ENCODE data around the gene PANK2. TPM values are rescaled to one million over a fixed set of nuclear protein-coding genes. Genes with fewer than 3 reads are reported as not detected.

Gene PANK2
- polyA plus RNA-seq, 1 of the 3 experiments (the other 2 are of a cell fraction), result 17.7 TPM

DNA sequence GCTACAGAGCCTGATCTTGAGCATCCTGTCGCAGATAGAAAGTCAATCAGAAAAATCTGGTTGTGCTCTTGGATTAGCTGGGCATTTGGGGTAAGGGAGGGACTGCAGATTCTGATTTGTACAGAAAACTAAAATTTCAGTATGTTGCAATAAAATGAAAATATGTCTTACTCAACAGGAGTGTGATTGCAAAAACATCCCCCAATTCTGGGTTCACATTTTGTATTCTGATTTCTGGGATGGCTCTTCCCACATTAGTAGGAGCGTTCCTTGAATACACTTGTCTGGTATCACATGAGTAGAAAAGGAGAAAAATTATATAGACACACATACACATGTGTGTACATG is 40.5 kb downstream of the PANK2 start:
- no peak overlapping the region; a peak in 1 of 4 replicates for H3K27ac ChIP-seq (ENCODE audit: low read depth in 2 of 2, low read length in 1 of 2)
- ChIA-PET CTCF (interaction anchor here (1.4 kb wide), 1 partner anchor 142 kb away, joined by 4 read pairs; no protein-coding TSS in a partner anchor), POLR2A (no interaction called here)

More for the DNA sequence above, 40.5 kb downstream of the PANK2 start:
- H3K4me3 ChIP-seq (ENCODE audit: low read depth in 2 of 2, low read length in 1 of 2), result no peak overlapping the region
- no peak overlapping the region for H2AFZ ChIP-seq (ENCODE audit: low read depth)
- peaks cover 6% of the 10 kb centered on the region for H4K20me1 ChIP-seq (ENCODE audit: insufficient read depth)
- no peak overlapping the region for H3K9ac ChIP-seq
- peaks cover 0 to 16% of the 10 kb centered on the region in 2 experiments; a peak in 1 of 4 replicates for H3K4me1 ChIP-seq (ENCODE audit: control insufficient read depth in 1 of 2, insufficient read depth in 2 of 2, low read depth in 1 of 2, low read length in 1 of 2)
- H3K9me3 ChIP-seq, result no peaks in the 10 kb centered on the region
- H3K9me2 ChIP-seq, result no peaks in the 10 kb centered on the region
- no peak for DNase-seq
- no peak overlapping the region for H3K4me2 ChIP-seq
- peaks cover 8% of the 10 kb centered on the region for H3K79me2 ChIP-seq (ENCODE audit: insufficient read depth)
- H3F3A ChIP-seq (replicated peaks; ENCODE audit: insufficient read depth), result peaks cover 50% of the 10 kb centered on the region
- H3K27me3 ChIP-seq (ENCODE audit: insufficient read depth), result no peaks in the 10 kb centered on the region
- H3K36me3 ChIP-seq (replicated peaks in 1 of 2; ENCODE audit: control insufficient read depth in 1 of 2, insufficient read depth in 2 of 2, low read length in 1 of 2), result peaks cover 17 to 30% of the 10 kb centered on the region in 2 experiments
- no peak for TF ChIP-seq MXI1 (IDR thresholded peaks at IDR 0.05; ENCODE audit: low read depth, low read length)
- TF ChIP-seq MEF2A (IDR thresholded peaks at IDR 0.05; ENCODE audit: borderline replicate concordance, low read depth), result no peak
- no peak for TF ChIP-seq RCOR1 (IDR thresholded peaks at IDR 0.05; ENCODE audit: low read length)
- no peak for TF ChIP-seq RXRA (IDR thresholded peaks at IDR 0.05; ENCODE audit: borderline replicate concordance, low read depth)
- no peak for TF ChIP-seq GABPA (IDR thresholded peaks at IDR 0.05; ENCODE audit: low read depth)
- TF ChIP-seq IRF3 (IDR thresholded peaks at IDR 0.05; ENCODE audit: low read depth, low read length), result no peak
- TF ChIP-seq RAD21 (IDR thresholded peaks at IDR 0.05; ENCODE audit: low read length), result no peak
- TF ChIP-seq YY1 (IDR thresholded peaks at IDR 0.05; ENCODE audit: low read depth), result no peak
- TF ChIP-seq FOSL2 (IDR thresholded peaks at IDR 0.05; ENCODE audit: borderline replicate concordance, low read depth), result no peak
- no peak for TF ChIP-seq SMC3 (IDR thresholded peaks at IDR 0.05; ENCODE audit: low read depth, low read length)
- no peak for TF ChIP-seq RFX5 (IDR thresholded peaks at IDR 0.05; ENCODE audit: low read length)
- no peak for TF ChIP-seq JUND (IDR thresholded peaks at IDR 0.05)
- no peak for TF ChIP-seq USF2 (IDR thresholded peaks at IDR 0.05; ENCODE audit: borderline replicate concordance, low read depth, low read length)
- no peak for TF ChIP-seq TCF12 (IDR thresholded peaks at IDR 0.05)
- TF ChIP-seq, protein P1, sequence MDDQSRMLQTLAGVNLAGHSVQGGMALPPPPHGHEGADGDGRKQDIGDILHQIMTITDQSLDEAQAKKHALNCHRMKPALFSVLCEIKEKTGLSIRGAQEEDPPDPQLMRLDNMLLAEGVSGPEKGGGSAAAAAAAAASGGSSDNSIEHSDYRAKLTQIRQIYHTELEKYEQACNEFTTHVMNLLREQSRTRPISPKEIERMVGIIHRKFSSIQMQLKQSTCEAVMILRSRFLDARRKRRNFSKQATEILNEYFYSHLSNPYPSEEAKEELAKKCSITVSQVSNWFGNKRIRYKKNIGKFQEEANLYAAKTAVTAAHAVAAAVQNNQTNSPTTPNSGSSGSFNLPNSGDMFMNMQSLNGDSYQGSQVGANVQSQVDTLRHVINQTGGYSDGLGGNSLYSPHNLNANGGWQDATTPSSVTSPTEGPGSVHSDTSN (IDR thresholded peaks at IDR 0.05), result no peak
- TF ChIP-seq USF1 (IDR thresholded peaks at IDR 0.05; ENCODE audit: borderline replicate concordance, low read depth), result no peak
- no peak for TF ChIP-seq EP300 (IDR thresholded peaks at IDR 0.05; ENCODE audit: borderline replicate concordance in 1 of 2, low read depth in 1 of 2, low read length in 1 of 2)
- TF ChIP-seq SIN3A (IDR thresholded peaks at IDR 0.05; ENCODE audit: borderline replicate concordance, low read depth, low read length), result no peak
- WGBS (ENCODE audit: low lambda C conversion rate), result 93% methylated on average over 2 of the region's 2 CpGs
